GM19452 (cell line): ENCODE results near the gene DGCR8.
"Not testable (repeated sequence)": the region's sequence is repeated elsewhere in the genome, so short reads cannot be mapped to it uniquely, and the experiment has no call there.

Experiments used
- ATAC-seq: cut with Tn5 transposase; IDR thresholded peaks from one replicate; pipeline ENCODE4 v1.9.1; 2021; ENCODE audit not compliant: unreplicated experiment

The DGCR8 gene

DNA sequence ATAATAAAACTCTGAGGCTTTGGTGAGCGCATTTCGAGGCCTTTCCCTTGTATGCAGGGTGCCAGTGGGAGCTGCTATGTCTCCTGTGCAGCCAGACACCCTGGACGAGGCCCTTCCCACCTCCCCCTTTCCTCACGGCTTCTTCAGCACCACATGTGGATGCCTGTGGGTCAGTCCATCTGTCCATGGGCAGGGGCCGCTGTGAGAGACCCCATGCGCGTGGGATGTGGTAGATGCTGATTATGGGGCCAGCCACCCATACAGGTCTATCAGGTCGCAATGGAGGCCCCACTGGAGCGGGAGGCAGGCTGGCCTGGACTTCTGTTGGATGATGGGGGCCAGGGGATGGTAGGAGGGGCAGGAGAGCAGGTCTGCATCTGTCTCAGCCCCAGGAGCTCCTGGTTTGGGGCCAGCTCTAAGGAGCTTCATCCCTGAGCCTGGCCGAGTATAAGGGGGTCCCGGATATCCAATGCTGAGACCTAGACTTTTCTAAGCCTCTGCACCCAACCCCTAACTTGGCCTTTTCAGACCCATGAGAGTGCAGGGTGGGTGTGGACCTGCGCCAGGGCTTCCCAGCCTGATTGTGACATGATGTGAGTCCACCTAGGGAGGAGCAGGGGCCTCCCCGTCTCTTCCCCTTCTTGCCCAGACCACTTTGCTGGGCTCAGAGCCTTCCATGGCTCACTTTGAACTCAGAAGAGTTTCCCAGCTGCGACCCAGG, 14.0 kb upstream of the DGCR8 start:
- no peak for ATAC-seq

DNA sequence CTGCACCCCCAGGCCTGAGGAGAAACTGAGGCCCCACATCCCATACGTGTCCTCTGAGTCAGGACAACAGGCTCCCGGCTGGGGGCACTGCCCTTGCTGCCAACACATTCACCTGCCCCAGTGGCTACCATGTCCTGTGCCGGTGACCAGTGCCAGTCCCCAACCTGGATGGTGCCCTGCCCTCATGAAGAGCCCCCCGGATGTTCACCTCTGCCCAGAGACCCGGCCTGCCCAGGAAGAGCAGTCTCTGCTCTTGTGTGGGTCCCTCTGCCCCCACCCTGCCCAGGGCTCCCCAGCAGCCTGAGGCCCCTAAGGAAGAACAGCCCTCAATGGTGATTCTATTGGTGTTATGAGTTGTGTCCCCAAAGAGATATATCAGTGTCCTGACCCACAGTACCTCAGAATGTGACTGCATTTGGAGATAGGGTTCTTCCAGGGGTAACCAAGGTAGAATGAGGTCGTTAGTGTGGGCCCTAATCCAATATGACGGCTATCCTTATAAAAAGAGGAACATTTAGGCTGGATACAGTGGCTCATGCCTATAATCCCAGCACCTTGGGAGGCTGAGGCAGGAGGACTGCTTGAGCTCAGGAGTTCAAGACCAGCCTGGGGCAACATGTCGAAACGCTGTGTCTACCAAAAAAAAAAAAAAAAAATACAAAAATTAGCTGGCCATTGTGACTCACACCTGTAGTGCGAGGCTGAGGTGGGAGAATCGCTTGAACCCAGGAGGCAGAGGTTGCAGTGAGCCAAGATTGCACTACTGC, 13.2 kb upstream of the DGCR8 start:
- ATAC-seq: no peak

- ATAC-seq: not testable (repeated sequence)
Observed at GRCh38 chr22:20067384-20067682, 12.7 kb upstream of the DGCR8 start.

GRCh38 chr22:20068640-20069039, 11.4 kb upstream of the DGCR8 start:
- ATAC-seq: no peak

DNA sequence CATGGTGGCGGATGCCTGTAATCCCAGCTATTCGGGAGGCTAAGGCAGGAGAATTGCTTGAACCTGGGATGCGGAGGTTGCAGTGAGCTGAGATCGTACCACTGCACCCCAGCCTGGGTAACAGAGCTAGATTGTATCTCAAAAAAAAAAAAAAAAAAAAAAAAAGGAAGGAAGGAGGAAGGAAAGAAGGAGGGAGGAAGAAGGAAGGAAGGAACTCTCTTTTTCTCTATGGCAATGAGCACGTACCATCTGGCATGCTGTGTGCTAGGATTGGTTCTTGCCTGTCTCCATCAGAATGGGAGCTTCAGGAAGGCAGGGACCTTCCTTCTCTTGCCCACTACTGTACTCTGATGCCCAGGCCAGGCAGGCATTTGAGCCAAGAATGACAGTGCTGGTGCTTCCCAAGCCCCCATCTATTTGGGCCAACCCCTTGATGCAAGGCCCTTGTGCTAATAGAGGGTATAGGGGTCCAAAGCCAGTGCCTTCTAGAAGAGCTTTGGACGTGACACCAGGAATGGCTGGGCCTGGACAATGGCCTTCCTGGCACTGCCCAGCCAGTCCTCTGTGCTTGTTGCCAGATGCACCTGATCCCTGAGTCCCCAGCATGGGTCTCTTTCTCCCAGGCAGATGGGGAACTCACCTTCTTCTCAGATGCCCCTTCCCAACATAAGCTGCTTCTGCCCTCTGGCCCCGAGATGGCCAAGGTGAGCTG, 10.6 kb upstream of the DGCR8 start:
- no peak for ATAC-seq

- no peak for ATAC-seq
Observed at GRCh38 chr22:20071524-20071972, 8.5 kb upstream of the DGCR8 start.

DNA sequence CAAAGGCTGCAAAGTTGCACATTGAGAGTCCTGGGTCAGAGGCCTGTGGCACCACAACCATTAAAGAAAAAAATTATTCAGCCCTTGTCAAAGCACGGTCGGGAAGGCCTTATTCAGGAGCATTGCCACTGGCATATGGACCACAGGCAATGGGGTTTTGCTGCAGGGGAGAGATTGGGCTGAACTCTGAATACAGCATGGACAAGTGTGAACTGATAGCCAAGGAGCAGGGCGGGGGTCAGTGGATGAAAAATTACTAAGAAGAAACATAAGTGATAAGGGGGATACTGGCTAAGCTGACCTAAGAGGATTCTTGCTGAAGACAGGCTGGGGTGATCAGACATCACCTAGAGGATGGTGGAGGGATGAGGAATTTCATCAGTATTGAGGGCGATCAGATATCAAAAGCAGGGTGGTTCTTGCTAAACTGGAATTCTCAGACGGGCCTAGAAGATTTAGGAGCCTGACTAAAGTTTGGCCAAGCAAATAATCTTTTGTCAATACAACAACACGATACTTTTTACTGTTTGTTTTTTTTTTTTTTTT, 3.3 kb upstream of the DGCR8 start:
- ATAC-seq: no peak

DNA sequence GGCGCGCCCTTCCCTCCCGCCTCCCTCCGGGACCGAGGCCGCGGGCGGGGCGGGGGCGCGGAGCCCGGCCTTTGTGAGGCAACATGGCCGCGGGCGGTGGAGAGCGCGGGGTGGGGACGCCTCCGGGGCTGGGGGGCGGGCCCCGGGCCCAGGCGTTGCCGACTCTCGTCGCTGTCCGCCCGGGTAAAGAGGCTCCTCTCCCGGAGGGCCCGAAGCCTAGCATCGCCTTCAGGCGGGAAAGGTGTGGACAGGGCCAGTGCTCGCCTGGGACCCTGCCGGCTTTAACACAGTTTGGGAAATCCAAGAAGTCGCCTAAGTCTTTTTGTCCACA, 369 bp downstream of the DGCR8 start:
- peak; percentile 74 for ATAC-seq

DNA sequence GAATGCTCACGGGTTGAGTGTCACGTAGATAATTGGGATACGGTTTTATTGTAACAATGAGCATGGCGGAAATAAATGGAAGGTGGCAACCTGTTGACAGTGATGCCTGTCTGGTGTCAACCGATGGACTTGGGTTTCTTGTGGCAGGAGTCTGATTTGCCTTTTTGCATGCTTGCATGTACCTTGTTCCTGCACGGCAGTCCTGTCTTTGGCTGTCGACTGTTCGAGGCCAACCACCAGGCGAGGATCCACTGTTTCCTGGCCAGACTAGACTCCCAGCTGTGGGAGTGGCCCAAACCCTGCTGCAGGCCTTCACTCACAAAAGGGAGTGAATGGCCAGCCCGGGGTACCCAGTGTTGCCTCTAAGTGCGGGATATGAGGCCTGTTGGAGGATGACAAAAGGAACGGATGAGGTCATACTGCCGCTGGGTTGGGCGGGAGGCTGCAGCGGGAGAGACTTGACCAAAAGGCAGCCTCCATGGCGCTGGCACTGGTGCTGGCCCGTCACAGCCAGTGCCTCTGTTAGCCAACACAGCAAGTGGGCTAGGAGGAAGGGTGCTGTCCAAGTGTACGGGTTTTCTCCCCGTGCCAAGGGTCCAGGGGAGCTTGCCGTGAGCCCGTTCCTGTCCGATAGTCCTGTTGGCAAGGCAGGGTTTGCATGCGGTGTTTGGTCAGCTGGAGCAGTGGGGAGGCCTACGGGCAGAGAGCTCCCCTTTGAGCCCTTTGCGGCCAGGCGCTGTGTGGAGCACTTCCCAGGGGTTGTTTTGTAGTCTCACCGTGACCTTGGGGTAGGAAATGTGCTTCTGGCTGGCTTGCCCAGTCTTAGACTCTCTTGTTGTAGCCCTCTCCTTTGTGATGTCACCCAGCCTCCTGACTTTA, 974 bp downstream of the DGCR8 start:
- ATAC-seq: no peak

DNA sequence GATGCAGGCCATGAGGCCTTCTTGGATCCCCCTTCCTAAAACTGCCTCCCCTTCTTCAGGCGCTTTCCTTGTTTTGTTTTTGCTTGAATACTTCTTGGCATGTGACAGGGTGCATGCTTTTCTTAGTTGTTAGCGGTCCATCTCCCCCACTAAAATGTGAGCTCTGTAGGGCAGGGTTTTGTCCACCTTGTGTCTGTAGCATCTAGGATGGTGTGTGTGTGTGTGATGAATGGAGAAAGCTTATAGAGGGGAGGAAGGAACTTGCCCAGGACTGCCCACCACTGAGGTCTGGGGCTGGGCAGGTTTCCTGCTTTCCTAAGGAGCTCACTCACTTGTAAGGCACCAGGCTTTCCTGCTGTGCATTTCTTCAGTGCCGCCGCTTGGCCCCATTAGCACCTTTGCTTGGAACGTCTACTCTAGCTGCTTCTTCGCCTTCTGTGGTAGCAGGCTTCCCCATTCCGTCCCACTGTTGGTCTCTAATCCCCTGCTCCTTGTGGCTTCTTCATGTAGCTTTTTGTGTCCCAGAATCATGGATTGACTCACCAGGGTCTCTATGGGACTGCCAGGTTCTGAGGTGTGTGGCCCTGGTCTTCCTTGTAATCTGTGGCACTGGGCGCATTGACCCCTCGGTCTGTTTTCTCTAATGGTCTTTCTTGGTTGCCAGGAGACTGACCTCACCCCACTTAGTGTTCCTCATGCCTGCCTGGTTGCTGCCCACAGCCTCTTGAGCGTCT, 3.3 kb downstream of the DGCR8 start:
- no peak for ATAC-seq

DNA sequence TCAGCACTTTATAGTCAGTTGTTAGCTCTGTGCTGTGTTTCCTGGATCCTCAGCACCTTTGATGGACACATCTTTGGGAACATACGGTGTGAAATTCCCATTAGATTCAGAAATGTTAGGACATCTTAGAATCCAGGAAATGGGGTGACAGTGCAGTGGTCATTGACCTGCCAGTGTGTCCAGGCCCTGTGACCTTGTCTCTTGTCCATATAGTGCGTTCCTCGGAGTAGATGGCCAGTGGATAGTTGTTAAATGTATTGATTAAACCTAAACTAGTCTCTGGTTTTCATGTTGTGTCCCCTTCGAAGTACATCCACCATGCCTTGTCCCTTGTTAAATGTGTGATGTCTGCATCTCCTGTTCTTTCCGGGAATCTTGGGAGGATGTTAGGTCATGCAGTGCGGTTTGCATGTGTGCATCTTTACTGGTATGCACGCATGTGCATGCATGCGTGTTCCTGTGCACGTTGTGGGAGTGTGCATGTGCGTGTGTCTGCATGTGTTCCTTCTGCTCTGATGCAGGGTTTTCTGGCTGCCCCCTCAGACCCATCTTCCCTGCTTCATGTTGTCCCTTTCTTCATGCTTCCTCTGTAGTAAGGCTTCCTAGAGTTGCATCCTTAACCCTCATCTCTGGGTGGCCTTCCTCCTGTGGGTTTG, 4.0 kb downstream of the DGCR8 start:
- ATAC-seq: no peak

- ATAC-seq: no peak
Observed at GRCh38 chr22:20084547-20085413, 4.7 kb downstream of the DGCR8 start.

- no peak for ATAC-seq
Observed at GRCh38 chr22:20085651-20086050, 5.6 kb downstream of the DGCR8 start.

- ATAC-seq: no peak
Observed at GRCh38 chr22:20086101-20086599, 6.1 kb downstream of the DGCR8 start.

- ATAC-seq: no peak
Observed at GRCh38 chr22:20086763-20087162, 6.7 kb downstream of the DGCR8 start.

GRCh38 chr22:20087319-20088262, 7.5 kb downstream of the DGCR8 start:
- no peak for ATAC-seq

DNA sequence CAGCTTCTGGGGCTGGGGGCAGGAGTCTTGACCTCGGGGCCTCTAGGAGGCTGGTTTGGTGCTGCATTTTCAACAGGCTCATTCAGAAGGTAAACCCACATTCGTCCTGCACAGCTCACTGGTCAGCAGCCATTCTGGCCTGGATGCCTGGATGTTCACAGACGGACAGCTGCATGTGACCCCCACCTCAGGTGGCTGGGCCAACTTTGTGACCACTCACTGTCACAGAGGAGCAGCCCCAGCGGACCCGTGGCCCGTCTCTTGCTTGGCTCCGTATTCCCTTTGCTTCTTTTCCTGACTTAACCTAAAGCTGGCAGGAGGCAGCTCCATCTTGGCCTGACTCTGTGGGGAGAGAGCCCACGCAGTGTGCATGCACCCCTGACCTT, 8.2 kb downstream of the DGCR8 start:
- ATAC-seq: no peak
